Upper lobe of left lung (tissue), 4 donors: Measurements from ENCODE around the gene ANKRD35.

Source experiments
- EP300 ChIP-seq, 4 donors: sonication (generic); formaldehyde crosslinking; IDR thresholded peaks; one replicate each; pipeline ENCODE4 v1.5.1; 2017; ENCODE audit warnings: antibody characterized with exemption in 4 of 4, control low read depth in 2 of 4
- POLR2A ChIP-seq, 4 donors: fragments of 450-650 bp; IDR thresholded peaks; one replicate each; pipeline ENCODE4 v1.5.1; 2016 to 2017; ENCODE audit warnings: antibody characterized with exemption in 4 of 4, mild to moderate bottlenecking in 2 of 4
- POLR2AphosphoS5 ChIP-seq, 2 donors: sonication (generic); formaldehyde crosslinking; IDR thresholded peaks; one replicate each; pipeline ENCODE4 v1.5.1; 2017; ENCODE audit warnings: antibody characterized with exemption in 2 of 2
- TF ChIP-seq, protein P1 (sequence below), 6 experiments: fragments of 450-650 bp in 4 of 6; fragments of 200-600 bp in 2 of 6; sonication (generic) in 2 of 6; IDR thresholded peaks; one replicate each; pipeline ENCODE4 v1.5.1; 2016 to 2019; ENCODE audit warnings: antibody characterized with exemption in 6 of 6

DNA sequence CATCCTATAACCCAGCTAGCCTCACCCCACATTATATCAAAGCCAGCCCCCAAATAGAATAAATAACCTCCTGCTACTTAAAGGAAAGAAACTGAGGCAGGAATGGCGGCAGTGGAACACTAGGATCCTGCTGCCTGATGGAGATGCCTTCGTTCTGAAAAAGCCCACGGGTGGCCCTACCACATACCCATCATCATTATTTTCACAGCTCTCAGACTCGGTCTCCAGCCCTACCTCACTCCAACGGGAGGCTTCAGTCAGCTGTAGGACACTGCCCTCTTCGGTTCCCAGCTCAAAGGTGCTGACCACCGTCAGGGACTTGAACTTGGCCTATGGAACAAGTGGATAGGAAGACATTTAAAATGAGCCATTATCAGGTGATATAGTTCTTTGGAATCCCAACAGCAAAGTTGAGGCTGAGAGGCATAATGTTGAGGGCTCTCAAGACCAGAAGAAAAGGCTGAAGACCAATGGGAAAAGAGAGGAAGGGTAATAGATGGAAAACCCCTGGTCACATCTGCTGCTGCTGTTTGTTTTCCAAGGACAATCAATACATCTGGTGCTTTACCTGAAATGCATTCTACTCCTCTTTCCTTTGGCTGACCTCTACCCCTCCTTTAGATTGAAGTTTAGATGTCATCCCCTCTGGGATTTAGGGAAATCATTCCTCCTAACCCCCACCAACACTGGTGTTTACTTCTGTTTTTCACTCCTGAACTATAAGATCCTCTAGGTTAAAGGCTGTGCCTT lies 7.8 kb upstream of the ANKRD35 start:
- TF ChIP-seq, protein P1, sequence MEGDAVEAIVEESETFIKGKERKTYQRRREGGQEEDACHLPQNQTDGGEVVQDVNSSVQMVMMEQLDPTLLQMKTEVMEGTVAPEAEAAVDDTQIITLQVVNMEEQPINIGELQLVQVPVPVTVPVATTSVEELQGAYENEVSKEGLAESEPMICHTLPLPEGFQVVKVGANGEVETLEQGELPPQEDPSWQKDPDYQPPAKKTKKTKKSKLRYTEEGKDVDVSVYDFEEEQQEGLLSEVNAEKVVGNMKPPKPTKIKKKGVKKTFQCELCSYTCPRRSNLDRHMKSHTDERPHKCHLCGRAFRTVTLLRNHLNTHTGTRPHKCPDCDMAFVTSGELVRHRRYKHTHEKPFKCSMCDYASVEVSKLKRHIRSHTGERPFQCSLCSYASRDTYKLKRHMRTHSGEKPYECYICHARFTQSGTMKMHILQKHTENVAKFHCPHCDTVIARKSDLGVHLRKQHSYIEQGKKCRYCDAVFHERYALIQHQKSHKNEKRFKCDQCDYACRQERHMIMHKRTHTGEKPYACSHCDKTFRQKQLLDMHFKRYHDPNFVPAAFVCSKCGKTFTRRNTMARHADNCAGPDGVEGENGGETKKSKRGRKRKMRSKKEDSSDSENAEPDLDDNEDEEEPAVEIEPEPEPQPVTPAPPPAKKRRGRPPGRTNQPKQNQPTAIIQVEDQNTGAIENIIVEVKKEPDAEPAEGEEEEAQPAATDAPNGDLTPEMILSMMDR (IDR thresholded peaks at IDR 0.05) = no peak
- TF ChIP-seq POLR2AphosphoS5 (IDR thresholded peaks at IDR 0.05) (no peak), POLR2A (IDR thresholded peaks at IDR 0.05) (no peak), EP300 (IDR thresholded peaks at IDR 0.05) (no peak)
